ENCODE results near the gene SLC9C1. TPM values are rescaled to one million over a fixed set of nuclear protein-coding genes. Genes with fewer than 3 reads are reported as not detected.
A peak's percentile ranks its signal among the peaks of the same experiment; 100 is the strongest.

The SLC9C1 gene
- total RNA-seq, 1 donor from 2014 or later: 1.3 TPM

DNA sequence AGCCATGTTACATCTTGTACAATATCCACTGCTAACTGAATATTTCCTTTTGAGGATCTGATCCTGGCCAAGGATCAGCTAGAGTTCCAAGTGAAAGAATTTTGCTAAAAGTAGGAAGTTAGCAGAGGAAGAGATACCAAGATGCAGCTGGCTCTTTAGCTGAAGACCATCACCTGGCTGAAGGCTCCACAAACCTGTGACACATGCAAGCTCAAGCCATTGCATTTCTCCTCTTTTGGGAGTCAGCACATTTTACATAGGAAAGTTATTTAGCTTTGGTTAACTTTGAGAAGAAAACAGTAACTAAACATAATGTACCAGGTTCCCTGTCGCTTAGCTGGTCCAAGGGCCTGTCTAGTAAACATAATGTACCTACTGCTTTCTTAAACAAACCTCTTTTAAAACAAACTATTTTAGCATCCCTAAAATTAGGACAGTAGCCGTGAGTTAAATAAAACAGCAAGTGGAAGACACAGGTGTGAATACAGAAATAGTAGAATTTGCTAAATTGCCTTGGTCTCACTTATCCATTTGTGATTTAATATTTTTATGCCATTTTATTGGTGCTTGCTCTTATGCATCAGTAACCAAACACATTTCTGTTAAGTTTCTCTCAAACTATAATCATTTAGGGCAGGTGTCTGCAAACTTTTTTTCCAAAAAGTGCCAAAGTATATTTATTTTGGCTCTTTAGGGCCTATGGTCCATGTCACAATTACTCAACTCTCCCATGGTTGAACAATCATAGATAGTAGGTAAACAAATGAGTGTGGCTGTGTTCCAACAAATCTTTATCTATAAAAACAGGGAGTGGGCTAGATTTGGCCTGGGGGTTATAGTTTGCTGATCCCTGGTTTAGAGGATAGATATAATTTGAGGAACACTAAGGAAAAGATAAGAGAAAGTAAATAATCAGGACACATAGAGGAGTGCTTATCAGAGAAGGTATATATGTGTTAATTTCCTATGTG is 172.2 kb downstream of the SLC9C1 start:
- TF ChIP-seq, protein P1, sequence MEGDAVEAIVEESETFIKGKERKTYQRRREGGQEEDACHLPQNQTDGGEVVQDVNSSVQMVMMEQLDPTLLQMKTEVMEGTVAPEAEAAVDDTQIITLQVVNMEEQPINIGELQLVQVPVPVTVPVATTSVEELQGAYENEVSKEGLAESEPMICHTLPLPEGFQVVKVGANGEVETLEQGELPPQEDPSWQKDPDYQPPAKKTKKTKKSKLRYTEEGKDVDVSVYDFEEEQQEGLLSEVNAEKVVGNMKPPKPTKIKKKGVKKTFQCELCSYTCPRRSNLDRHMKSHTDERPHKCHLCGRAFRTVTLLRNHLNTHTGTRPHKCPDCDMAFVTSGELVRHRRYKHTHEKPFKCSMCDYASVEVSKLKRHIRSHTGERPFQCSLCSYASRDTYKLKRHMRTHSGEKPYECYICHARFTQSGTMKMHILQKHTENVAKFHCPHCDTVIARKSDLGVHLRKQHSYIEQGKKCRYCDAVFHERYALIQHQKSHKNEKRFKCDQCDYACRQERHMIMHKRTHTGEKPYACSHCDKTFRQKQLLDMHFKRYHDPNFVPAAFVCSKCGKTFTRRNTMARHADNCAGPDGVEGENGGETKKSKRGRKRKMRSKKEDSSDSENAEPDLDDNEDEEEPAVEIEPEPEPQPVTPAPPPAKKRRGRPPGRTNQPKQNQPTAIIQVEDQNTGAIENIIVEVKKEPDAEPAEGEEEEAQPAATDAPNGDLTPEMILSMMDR (IDR thresholded peaks at IDR 0.05; ENCODE audit: borderline replicate concordance): no peak
- H3K36me3 ChIP-seq: peaks cover 2% of the 10 kb centered on the region
- no peak for DNase-seq
- no peak overlapping the region for H3K27ac ChIP-seq (replicated peaks)
- H3K9me3 ChIP-seq (replicated peaks): no peaks in the 10 kb centered on the region
- peaks cover 17% of the 10 kb centered on the region for H3K4me1 ChIP-seq
- intact Hi-C loops (cut with micrococcal nuclease): no loop called here
- no peaks in the 10 kb centered on the region for H3K27me3 ChIP-seq (ENCODE audit: low read depth)
- no peak overlapping the region for H3K4me3 ChIP-seq

DNA sequence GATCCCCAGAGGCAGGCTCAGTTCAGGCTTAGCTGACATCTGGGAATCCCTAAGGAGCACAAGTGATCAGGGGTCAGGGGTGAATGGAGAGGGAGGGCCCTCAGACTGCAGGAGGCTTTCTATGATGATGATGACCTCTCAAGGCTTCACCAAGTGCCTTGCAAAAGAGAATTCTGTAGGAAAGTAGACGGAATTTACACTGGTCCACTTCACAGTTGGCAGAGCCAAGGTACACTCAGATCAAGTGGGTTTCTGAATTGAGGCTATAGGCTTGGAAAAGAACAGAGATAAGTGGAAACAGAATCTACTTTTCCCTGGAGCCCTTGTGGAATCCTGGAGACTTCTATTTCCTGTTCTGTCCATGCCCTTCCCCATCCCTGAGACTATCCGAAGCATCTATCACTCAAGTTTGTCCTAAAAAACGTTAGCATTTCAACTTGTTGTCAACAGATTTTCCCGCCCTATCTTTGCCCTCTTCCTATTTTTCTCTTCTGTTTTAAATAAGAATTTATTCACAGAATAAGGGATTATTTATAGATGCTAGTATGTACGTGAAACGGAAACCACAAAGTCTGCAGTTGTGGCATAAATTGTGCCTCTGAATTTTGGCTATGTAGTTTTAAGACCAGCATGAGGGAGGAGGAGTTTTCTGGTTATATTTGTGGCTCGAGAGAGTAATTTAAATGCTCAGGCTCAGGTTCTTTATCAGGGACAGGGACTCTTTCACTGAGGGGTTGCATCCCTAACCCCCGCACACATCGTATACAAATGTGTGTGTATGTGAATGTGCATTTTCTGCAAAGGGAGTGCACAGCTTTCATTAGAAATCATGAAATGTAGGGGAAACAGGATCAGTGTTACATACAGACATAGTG is 173.8 kb downstream of the SLC9C1 start:
- peaks cover 20% of the 10 kb centered on the region for H3K4me1 ChIP-seq
- DNase-seq: no peak
- no peak overlapping the region for H3K4me3 ChIP-seq
- no peaks in the 10 kb centered on the region for H3K9me3 ChIP-seq (replicated peaks)
- peaks cover 2% of the 10 kb centered on the region for H3K36me3 ChIP-seq
- intact Hi-C loops (cut with micrococcal nuclease): loop anchor here (10.0 kb wide), 1 partner anchor 175 kb away; the partner anchor contains the start of gene SLC9C1
- H3K27ac ChIP-seq (replicated peaks): no peak overlapping the region
- H3K27me3 ChIP-seq (ENCODE audit: low read depth): no peaks in the 10 kb centered on the region
- TF ChIP-seq, protein P1 (IDR thresholded peaks at IDR 0.05; ENCODE audit: borderline replicate concordance): no peak

GRCh38 chr3:112117841-112118571 is 176.0 kb downstream of the SLC9C1 start:
- TF ChIP-seq, protein P1 (IDR thresholded peaks at IDR 0.05; ENCODE audit: borderline replicate concordance): no peak
- Histone ChIP-seq H3K27me3 (ENCODE audit: low read depth) (no peaks in the 10 kb centered on the region), H3K4me1 (peaks cover 20% of the 10 kb centered on the region), H3K9me3 (replicated peaks) (no peaks in the 10 kb centered on the region), H3K27ac (replicated peaks) (peak overlapping the region; percentile 49), H3K36me3 (peaks cover 2% of the 10 kb centered on the region), H3K4me3 (no peak overlapping the region)
- intact Hi-C loops (cut with micrococcal nuclease): loop anchor here (10.0 kb wide), 1 partner anchor 177 kb away; the partner anchor contains the start of gene SLC9C1
- no peak for DNase-seq

DNA sequence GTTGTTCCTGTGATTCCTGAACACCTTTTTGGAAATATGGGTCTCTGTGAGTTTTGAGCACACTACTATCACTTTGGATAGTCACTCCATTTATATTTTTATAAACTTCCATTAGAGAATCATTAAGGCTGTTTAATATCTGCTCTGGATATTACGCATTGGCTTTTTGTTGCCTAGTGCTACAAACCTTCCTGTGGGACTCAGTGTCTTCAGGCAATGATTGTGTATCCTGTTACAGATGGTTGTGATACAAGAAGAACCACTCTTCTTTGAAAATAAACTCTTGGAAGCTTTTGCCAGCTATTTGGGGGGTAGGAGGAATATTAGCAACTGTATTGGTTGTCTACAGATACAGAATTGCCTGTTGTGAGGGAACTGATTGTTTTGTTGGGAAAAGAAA is 176.6 kb downstream of the SLC9C1 start:
- Histone ChIP-seq H3K27me3 (ENCODE audit: low read depth) (no peaks in the 10 kb centered on the region), H3K4me3 (no peak overlapping the region), H3K9me3 (replicated peaks) (no peaks in the 10 kb centered on the region), H3K36me3 (peaks cover 2% of the 10 kb centered on the region), H3K4me1 (peaks cover 20% of the 10 kb centered on the region), H3K27ac (replicated peaks) (peak overlapping the region; percentile 49)
- TF ChIP-seq, protein P1 (IDR thresholded peaks at IDR 0.05; ENCODE audit: borderline replicate concordance): no peak
- intact Hi-C loops (cut with micrococcal nuclease): loop anchor here (10.0 kb wide), 1 partner anchor 177 kb away; the partner anchor contains the start of gene SLC9C1
- DNase-seq: no peak

Measured in left ventricle myocardium inferior (tissue), 1 donor.